Sciatic nerve (tissue), 2 donors: ENCODE results near the gene HHAT. TPM values are rescaled to one million over a fixed set of nuclear protein-coding genes. Genes with fewer than 3 reads are reported as not detected.
"Not testable (repeated sequence)": the region's sequence is repeated elsewhere in the genome, so short reads cannot be mapped to it uniquely, and the experiment has no call there.

Experiments used
- ATAC-seq: fragments of 200-7000 bp; cut with Tn5 transposase; one replicate; pipeline ENCODE4 v1.9.1; 2020; ENCODE audit warnings: mild to moderate bottlenecking, moderate library complexity
- DNase-seq: peaks from one replicate; pipeline ENCODE4 v3.0.0-alpha.2; 2020; ENCODE audit warnings: low spot score
- intact Hi-C: fragments of 100-400 bp; cut with DNase I; formaldehyde crosslinking; loops from one replicate; pipeline ENCODE4 v1.14.2; 2022
- total RNA-seq: library from RNA; stranded (reverse); fragmentation: NEBNext Ultra II Directional; extraction: Animal tissue kit (Norgen Biotek cat#: 25700); gene quantifications from one replicate; pipeline ENCODE4 v1.2.1, GENCODE V29; 2021
- donor health status: DM: no; HTN: no; CAD: no.
- donor health status: DM: no; HTN: no; CAD: no.

The HHAT gene
- total RNA-seq, 1 donor from 2014 or later: 7.7 TPM

DNA sequence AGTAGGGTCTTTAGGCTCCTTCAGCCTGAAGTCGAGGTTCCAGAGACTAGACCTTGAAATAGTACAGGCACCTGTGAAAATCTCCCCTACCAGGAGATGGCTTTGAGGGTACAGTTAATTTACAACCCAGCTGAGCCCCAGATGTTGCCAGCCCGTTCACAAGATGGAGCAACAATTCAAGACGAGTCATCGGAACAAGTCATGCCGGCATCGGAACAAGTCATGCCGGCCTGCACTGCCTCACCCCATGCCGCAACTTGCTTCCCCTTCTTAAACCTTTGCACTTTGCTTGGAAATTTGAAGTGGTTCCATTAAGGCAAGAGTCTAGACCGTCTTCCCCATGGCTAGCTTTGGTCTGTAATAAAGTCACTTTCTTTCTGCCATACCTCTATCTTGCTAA, 16.0 kb downstream of the HHAT start:
- intact Hi-C loops: no loop called here
- ATAC-seq (no peak), DNase-seq (no peak)

DNA sequence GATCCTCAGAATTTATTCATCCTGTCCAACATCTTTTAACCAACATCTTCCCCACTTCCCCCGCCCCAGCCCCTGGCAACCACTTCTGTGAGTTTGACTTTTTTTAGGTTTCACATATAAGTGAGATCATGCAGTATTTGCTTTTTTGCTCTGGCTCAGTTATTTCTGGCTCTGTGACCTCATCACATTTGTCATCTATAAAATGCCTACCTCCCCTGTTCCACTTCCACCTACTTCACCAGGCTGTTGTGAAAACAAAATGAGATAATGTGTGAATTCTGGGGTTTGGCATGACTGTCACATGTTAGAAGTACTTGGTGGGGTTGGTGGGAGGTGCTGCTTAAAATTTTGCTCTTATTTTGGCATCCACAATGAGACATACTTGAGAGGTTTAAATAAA, 18.4 kb downstream of the HHAT start:
- no peak for DNase-seq
- ATAC-seq: no peak
- intact Hi-C loops: no loop called here

DNA sequence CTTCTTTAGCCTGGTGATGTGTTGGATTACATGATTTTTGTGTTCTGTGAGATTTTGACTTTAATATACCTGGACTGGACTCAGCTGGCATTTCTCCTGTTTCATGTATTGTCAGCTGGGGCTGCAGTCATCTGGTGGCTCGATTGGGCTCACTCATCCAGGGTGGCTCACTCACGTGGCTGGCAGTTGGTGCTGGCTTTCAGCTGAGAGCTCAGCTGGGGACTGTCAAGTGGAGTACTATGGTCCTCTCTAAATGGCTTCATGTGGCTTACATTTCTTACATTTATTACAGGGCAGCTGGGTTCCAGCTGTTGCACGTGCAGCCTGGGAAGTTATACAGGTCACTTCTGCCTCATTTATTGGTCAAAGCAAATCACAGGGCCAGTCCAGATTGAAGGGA, 22.8 kb downstream of the HHAT start:
- DNase-seq (no peak), ATAC-seq (no peak)
- intact Hi-C loops: no loop called here

DNA sequence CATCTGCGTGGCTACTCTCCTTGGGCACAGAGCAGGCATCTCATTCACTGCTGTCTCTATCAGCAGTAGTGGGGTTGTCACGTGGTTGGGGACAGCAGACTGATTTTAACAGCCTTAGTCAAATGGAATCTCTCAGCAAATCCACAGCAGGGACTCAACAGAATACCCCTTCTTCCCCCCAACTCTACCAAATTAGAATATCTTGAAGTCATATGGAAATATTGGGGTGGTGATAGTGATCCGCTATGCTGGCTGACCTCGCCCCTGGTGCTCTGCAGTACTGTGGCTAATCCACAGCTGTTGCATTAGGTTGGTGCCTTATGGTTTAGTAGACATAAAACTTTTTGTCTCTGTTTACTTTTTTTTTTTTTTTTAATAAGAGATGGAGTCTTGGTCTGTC, 23.9 kb downstream of the HHAT start:
- ATAC-seq (no peak), DNase-seq (no peak)
- intact Hi-C loops: no loop called here

DNA sequence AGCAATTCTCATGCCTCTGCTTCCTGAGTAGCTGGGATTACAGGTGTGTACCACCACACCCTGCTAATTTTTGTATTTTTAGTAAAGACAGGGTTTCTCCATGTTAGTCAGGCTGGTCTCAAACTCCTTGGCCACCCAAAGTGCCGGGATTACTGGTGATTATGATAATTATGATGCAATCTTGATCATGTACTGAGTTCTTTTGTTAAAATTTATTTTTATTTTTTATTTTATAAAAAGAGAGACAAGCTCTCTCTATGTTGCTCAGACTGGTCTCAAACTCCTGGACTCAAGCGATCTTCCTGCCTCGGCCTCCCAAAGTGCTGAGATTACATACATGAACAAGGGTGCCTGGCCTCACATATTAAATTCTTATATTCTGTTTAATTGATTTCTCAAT, 25.6 kb downstream of the HHAT start:
- DNase-seq, ATAC-seq, intact Hi-C loops: not testable (repeated sequence)

DNA sequence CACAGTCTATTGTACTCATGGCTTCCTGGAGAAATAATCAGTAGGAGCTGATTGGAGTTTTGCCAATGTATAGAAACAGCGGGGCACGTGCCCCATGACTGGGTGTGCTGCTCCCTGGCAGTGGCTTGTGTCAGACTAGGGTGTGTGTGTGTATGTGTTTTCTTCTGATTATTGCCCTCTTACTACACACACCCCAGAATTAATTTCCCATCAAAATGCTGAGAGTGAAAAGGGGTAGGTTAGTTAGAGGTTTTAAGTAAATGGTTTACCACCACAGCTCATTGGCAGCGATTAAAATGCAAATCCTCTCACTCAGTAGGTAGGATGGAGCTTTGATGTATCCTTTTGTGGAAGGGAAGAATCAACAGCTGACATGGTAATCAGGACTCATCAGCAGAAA, 29.9 kb downstream of the HHAT start:
- no peak for DNase-seq
- ATAC-seq: no peak
- intact Hi-C loops: no loop called here

DNA sequence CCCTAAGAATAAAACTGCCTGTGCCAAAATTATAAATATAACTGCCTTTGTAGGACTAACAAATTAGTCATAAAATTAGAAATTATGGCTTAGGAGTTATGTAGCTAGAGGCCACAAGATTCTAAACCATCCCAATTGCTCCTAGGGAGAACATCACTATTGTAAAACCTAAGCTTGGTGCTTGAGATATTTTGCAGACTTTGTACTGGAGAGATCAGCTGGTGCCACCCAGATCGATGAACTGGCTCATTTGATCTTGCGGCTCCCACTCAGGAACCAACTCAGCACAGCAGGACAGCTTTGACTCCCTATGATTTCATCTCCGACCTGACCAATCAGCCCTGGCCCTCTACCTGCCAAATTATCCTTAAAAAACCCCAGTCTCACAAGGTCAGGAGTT, 30.6 kb downstream of the HHAT start:
- intact Hi-C loops: no loop called here
- no peak for ATAC-seq
- DNase-seq: no peak

DNA sequence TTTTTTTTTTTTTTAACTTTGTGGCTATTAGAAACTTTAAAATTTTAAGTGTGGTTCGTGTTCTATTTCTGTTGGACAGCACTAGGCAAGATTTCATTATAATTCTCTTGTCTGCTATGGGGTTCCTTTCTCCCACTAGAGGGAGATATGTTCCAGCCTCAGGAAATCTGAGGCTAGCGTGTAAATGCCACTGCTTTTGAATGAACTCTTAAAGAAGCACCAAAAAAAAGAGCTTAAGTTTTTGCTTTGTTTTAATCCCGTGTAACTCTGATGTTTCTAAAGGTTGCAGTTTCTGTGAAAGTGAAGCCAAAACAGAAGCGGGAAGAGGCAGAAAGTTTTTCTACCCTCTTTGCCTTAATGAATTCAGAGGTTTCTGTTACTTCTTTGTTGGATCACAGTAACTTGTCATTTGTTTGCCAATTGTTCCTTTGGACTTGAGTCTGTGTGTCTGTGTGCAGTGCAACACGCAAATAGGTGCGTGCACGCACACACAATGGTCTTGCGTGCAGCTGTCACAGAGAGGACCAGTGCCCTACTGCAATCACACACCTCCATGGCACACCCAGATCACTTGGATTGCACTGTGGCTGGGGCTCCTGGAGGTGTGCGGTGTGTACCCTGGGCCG, 32.3 kb downstream of the HHAT start:
- intact Hi-C loops: no loop called here
- peak; percentile 66 for ATAC-seq
- DNase-seq: no peak

DNA sequence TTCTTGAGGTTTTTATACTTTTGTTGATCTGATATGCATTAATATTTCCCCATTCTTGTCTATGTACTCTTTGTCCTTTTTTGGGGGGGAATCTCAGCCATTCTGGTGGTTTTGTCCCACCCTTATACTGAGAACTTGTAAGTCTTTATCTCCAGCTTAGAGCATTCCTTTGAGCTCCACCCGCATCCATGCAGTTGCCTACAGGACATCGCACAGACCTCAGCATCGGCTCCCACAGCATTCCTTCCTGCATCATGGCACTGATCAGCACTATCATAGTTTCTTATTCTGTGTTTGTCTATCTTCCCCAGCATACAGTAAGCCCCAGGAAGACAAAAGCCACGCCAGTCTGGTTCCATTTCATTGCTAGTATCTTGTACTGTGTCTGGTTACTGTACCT, 33.0 kb downstream of the HHAT start:
- intact Hi-C loops: no loop called here
- no peak for DNase-seq
- no peak for ATAC-seq

DNA sequence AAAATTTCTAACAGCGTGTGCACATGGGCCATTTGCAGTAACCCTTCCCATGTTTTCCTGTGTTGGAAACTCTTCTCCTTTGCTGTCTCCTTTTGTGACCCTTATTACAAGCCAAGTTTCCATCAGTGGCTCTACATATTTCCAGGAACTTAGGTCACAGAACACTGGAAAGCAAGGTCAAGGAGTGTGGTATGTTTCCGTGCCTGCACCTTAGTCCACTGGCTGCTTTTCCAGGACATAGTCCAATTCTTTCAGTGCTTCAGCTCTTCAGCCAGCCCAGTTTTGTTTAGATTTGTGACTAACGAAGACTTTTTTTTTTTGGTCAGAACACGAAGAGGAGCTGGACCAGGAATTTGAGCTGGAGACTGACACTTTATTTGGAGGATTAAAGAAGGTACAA, 33.8 kb downstream of the HHAT start:
- intact Hi-C loops: no loop called here
- peak; percentile 90 for ATAC-seq

DNA sequence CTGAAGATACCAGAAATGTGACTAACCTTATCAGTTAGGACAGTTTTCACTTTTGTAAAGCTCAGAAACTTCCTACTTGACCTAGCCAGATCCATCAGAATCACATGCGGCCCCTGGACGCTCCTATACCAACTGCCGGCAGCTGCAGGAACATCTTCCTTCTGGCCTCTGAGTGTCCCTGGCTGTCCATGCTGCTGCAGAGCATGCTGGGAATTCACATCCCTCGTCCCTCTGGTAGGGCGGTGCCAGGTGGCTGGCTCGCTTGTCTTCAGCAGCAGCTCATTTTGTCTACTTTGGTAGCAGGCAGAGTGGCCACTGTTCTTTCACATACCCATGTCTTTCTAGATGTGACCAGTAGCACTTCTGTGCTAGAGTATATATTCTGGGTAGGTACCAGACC, 34.4 kb downstream of the HHAT start:
- ATAC-seq: peak; percentile 40
- no peak for DNase-seq
- intact Hi-C loops: no loop called here

More for the DNA sequence above, 33.8 kb downstream of the HHAT start:
- no peak for DNase-seq

DNA sequence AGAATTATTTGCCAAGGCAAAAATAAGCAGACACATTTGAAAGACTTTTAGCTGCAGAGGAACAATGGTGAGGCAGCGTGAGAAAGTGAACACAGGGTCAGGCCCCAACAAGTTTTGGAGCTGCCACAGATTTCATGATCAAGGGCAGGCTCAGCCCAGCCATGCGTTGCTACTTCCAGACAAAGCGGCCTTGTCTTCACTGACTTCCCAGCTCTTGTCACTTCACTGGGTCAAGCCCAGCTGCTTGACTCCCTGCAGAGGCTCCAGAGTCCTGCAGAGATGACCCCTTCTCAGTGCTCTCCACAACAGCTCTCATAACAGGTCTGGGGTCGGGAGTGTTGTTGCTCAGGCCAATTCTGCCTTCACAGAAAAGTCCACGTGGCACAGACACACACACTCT, 35.8 kb downstream of the HHAT start:
- peak; percentile 84 for ATAC-seq

DNA sequence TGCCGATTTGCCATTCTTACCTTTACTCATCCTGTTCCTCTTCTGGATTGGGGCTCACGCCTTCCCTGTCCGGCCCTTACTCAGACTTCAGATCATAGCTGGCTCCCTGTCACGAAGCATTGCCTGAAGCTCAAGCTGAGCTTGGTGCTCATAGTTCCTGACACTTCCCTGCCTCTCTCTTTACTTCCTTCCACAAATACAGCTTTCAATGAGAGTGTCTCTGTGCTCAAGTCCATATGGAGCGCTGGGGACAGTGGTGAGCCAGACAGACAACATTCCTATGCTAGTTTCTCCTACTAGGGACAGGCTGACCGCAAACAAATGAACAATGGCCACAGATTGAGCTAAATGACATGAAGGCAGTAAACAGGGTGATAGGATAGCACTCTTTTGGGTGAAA, 38.1 kb downstream of the HHAT start:
- intact Hi-C loops: no loop called here
- no peak for ATAC-seq
- no peak for DNase-seq

More for the DNA sequence above, 35.8 kb downstream of the HHAT start:
- intact Hi-C loops: no loop called here
- DNase-seq: peak; percentile 62

DNA sequence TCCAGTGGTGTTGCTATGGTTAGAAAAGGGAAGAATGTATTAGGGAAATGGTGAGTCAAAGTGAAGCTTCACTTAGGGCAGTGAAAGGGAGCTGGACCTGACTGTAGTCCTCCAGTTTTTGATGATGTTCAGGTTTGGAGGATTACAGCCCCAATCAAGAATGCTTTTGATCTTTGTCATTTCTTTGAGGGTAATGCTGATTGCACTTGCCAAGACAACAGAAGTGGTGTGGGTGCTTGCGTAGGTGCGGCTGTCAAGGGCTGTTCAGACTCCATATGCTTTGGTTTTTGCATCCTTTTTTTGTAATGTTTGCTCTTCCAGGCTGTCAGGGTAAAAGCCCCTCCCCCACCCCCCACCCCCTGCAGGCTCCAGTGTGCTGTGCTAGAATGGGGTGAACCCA, 38.9 kb downstream of the HHAT start:
- DNase-seq (no peak), ATAC-seq (no peak)
- intact Hi-C loops: no loop called here

DNA sequence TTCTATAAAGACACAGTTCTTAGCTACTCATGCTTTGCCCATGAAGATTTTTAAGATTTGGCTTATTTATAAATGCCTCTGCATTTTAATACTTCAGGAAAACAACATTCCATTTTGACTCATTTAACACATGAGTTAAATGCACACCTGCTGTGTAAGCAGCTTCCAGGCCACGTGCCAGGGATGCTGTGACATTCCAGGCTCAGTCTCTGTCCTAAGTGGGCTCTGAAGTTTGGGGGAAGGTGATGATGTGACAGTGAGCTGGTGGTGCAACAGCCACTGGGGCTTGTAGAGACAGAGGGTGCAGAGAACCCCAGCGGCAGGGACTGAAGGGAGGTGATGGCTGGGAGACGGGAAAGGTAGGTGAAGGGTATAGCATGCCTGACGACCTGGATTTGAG, 40.7 kb downstream of the HHAT start:
- DNase-seq (no peak), ATAC-seq (no peak)
- intact Hi-C loops: no loop called here

DNA sequence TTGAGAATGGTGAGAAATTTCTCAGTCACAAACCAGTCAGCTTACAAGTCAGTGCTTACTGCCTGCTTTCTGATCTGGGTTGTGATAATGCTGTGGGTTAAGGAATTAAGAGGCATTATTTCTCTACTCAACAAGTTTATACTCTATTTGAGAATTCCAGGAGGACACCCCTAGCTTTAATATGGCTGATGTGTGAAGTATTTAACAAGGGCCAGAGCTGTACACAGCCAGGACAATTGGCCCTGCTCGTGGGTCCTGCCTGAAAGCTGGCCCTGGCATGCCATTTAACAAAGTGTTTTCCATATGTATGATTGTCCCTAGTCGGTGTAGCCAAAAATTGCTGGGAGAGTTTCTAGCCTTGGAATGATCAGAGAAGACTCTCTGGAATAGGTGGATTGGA, 43.2 kb downstream of the HHAT start:
- ATAC-seq (no peak), DNase-seq (no peak)
- intact Hi-C loops: no loop called here

DNA sequence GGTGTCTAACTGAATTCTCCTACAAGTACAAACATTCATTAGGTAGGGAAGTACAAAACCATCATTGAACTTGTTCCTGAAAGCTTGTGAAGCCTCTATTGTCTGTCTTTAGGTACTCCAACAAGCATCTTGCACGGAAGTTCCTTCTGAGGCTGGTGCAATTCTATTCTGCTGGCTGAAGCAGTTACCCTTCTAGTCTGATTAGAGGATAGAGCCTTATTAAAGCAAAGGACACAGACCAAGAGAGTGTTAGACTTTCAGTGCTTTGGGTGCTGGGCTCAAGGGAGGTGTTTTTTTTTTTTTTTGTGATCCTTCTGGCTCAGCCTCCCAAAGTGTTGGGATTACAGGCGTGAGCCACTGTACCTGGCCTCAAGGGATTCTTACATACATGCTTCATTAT, 43.8 kb downstream of the HHAT start:
- intact Hi-C loops: no loop called here
- DNase-seq: no peak
- no peak for ATAC-seq

DNA sequence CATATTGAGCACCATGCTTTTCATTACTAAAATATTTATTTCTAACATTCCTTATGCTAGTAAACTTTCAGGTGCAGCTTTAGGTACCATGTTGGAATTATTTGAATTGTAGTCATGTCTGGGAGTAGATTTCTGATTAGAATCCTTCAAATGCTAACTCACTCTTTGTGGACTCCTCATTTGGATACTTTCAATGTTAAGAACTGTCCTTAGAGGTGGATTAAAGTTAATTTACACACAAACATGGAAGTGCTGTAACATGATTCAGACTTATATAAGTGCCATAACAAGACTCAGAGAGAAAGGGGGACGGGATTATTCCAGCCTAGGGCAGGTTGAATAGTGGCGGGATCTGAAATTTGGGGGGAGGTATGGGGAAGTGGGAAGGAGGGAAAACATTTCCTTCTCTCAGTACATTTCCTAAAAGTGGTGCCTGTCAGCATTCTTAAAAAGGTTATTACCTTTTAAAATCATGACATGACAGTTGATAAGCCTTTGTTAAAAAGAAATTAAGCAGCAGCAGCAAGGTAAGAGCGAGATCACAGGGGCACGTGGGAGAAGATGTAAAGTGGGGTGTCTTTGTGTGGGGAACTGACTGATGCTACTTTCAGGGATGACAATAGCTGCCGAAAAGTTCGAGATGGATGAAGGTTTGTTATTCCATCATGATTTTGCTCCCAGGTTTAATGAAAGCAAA, 44.4 kb downstream of the HHAT start:
- ATAC-seq (no peak), DNase-seq (no peak)
- intact Hi-C loops: no loop called here

DNA sequence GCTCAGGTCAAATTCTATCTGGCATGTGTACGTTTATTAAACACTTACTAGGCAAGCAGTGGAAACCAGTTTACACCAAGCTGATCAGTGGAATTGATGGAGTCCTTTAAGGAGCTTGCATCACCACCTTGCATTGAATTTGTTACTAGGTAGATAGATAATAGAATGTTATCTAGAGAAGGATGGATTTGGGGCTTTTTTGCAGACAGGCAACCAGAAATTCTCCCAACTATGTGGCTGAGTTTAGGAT, 44.9 kb downstream of the HHAT start:
- intact Hi-C loops: no loop called here
- DNase-seq (no peak), ATAC-seq (no peak)

DNA sequence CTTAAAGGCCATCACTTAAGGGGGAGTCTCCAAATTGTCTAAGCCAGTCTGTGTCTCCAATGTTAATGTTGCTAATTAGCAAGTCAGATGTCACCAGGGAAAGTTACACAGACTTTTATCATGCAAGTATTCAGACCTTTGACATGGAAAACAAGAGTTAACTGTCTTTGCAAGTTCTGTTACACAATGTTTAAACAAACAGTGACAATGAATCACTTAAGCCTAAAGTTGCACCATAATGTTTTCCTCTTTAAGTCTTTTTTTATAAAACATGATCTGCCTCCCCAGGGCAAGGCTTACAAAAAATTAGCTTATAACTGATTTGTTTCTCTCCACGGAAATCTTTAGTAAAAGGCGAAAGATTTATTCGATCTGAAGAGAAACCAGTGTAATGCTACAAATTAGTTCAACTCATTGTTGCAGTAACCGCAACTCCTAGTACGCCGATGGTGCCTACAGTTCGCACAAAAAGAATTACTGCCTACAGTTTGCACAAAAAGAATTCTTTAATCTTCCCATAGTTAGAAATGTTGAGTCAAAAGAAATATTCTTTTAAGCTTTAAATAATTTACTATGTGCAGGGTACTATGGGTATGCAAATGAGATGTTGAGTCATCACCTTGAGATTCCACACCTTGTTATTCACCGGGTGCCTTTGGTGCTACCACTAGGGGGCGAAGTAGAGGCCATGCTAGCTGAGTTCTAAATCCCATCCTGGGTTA, 45.3 kb downstream of the HHAT start:
- DNase-seq: peak; percentile 72
- intact Hi-C loops: no loop called here
- peak; percentile 81 for ATAC-seq

DNA sequence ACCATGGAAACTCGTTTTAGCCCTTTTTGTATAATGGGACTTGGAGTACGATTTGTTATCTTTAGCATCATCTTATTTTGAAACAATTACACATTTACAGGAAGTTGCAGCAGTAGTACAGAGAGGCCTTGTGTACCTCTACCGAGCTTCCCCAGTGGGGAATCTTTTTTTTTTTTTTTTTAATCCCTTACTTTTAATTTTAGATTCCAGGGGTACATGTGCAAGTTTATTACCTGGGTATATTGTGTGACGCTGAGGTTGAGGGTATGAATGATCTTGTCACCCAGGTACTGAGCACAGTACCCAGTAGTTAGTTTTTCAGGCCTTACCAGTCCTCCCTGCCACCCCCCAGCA, 45.9 kb downstream of the HHAT start:
- intact Hi-C loops: no loop called here
- ATAC-seq (peak; percentile 68), DNase-seq (no peak)
